Mesenchymal stem cell (in vitro differentiated cells and primary cell): ENCODE results near the gene INHBC.

Source experiments
- DNase-seq: peaks from one replicate; pipeline ENCODE4 v3.0.0-alpha.2; 2013
- H2AFZ ChIP-seq: one replicate; pipeline ENCODE4 v1.6.1; 2013; ENCODE audit warnings: low read depth, mild to moderate bottlenecking, control low read depth, inconsistent platforms, low read length, moderate library complexity
- H2AK5ac ChIP-seq: 2 replicates; pipeline ENCODE4 v1.6.1; 2013; ENCODE audit warnings: low read length, moderate library complexity, mild to moderate bottlenecking, inconsistent platforms; ENCODE audit not compliant: severe bottlenecking
- H2BK120ac ChIP-seq: one replicate; pipeline ENCODE4 v1.6.1; 2013; ENCODE audit warnings: low read depth, mild to moderate bottlenecking, inconsistent platforms, low read length, moderate library complexity
- H2BK12ac ChIP-seq, 2 experiments: one replicate each; pipeline ENCODE4 v1.6.1; 2013; ENCODE audit warnings: inconsistent platforms in 2 of 2, low read length in 2 of 2, mild to moderate bottlenecking in 2 of 2, moderate library complexity in 2 of 2, control low read depth in 1 of 2
- H2BK15ac ChIP-seq: one replicate; pipeline ENCODE4 v1.6.1; 2013; ENCODE audit warnings: mild to moderate bottlenecking, low read depth, inconsistent platforms; ENCODE audit not compliant: poor library complexity, severe bottlenecking
- H2BK5ac ChIP-seq: 2 replicates; pipeline ENCODE4 v1.6.1; 2013; ENCODE audit warnings: low read depth, mild to moderate bottlenecking, low read length, control low read depth, inconsistent platforms; ENCODE audit not compliant: poor library complexity, severe bottlenecking
- H3K14ac ChIP-seq, 2 experiments: one replicate each; pipeline ENCODE4 v1.6.1; 2013; ENCODE audit warnings: inconsistent platforms in 2 of 2, low read length in 2 of 2, control low read depth in 1 of 2, mild to moderate bottlenecking in 1 of 2, moderate library complexity in 1 of 2
- H3K18ac ChIP-seq, 2 experiments: one replicate each; pipeline ENCODE4 v1.6.1; 2013; ENCODE audit warnings: inconsistent platforms in 2 of 2, low read length in 2 of 2, control low read depth in 1 of 2, low read depth in 1 of 2, mild to moderate bottlenecking in 1 of 2
- H3K23ac ChIP-seq, 2 experiments: one replicate each; pipeline ENCODE4 v1.6.1; 2013; ENCODE audit warnings: inconsistent platforms in 2 of 2, low read length in 2 of 2, mild to moderate bottlenecking in 2 of 2, moderate library complexity in 2 of 2, control low read depth in 1 of 2
- H3K27ac ChIP-seq: 2 replicates; pipeline ENCODE4 v1.5.1; 2013; ENCODE audit warnings: mild to moderate bottlenecking, moderate library complexity, low read length, control low read depth, inconsistent platforms; ENCODE audit not compliant: poor library complexity, severe bottlenecking
- H3K27me3 ChIP-seq, 2 experiments: 2 replicates each; pipeline versions ENCODE4 v1.6.1 to v1.7.0; 2013; ENCODE audit warnings: low read length in 2 of 2, mild to moderate bottlenecking in 2 of 2, moderate library complexity in 2 of 2, control low read depth in 1 of 2, inconsistent platforms in 1 of 2; ENCODE audit not compliant: control insufficient read depth in 1 of 2, insufficient read depth in 1 of 2
- H3K36me3 ChIP-seq, 2 experiments: 2 replicates each; pipeline versions ENCODE4 v1.6.1 to v1.7.0; 2013; ENCODE audit warnings: low read length in 2 of 2, control low read depth in 1 of 2, inconsistent platforms in 1 of 2, low read depth in 1 of 2, mild to moderate bottlenecking in 1 of 2; ENCODE audit not compliant: insufficient read depth in 2 of 2, control insufficient read depth in 1 of 2
- H3K4ac ChIP-seq, 2 experiments: one replicate each; pipeline ENCODE4 v1.6.1; 2013; ENCODE audit warnings: inconsistent platforms in 2 of 2, low read length in 2 of 2, mild to moderate bottlenecking in 2 of 2, moderate library complexity in 2 of 2, control low read depth in 1 of 2, low read depth in 1 of 2
- H3K4me1 ChIP-seq: 2 replicates; pipeline ENCODE4 v1.6.1; 2013; ENCODE audit warnings: low read depth, low read length, control low read depth; ENCODE audit not compliant: control insufficient read depth, insufficient read depth
- H3K4me2 ChIP-seq: 2 replicates; pipeline ENCODE4 v1.6.1; 2013; ENCODE audit warnings: low read length, mild to moderate bottlenecking, inconsistent platforms; ENCODE audit not compliant: poor library complexity, severe bottlenecking
- H3K4me3 ChIP-seq, 2 experiments: 2 replicates each; pipeline versions ENCODE4 v1.5.1 to v1.7.0; 2013; ENCODE audit warnings: low read length in 2 of 2, mild to moderate bottlenecking in 2 of 2, control low read depth in 1 of 2, low read depth in 1 of 2; ENCODE audit not compliant: insufficient read depth in 1 of 2
- H3K79me1 ChIP-seq: replicated peaks from 2 replicates; pipeline ENCODE4 v1.6.1; 2013; ENCODE audit warnings: mild to moderate bottlenecking, control low read depth, low read length, inconsistent platforms; ENCODE audit not compliant: poor library complexity, severe bottlenecking
- H3K9ac ChIP-seq: 2 replicates; pipeline ENCODE4 v1.7.0; 2013; ENCODE audit warnings: mild to moderate bottlenecking, low read length, moderate library complexity
- H3K9me3 ChIP-seq: 2 replicates; pipeline ENCODE4 v1.7.0; 2013; ENCODE audit warnings: mild to moderate bottlenecking, low read length; ENCODE audit not compliant: control insufficient read depth
- H4K8ac ChIP-seq: one replicate; pipeline ENCODE4 v1.6.1; 2013; ENCODE audit warnings: inconsistent platforms, mild to moderate bottlenecking, low read length, moderate library complexity
- H4K91ac ChIP-seq: one replicate; pipeline ENCODE4 v1.6.1; 2013; ENCODE audit warnings: mild to moderate bottlenecking, low read length, inconsistent platforms
- WGBS: methylation state at CpG from one replicate; pipeline ENCODE4 v1.1.7; 2013; ENCODE audit warnings: mixed read lengths; 5-methylcytosine and 5-hydroxymethylcytosine counted together

Gene INHBC

DNA sequence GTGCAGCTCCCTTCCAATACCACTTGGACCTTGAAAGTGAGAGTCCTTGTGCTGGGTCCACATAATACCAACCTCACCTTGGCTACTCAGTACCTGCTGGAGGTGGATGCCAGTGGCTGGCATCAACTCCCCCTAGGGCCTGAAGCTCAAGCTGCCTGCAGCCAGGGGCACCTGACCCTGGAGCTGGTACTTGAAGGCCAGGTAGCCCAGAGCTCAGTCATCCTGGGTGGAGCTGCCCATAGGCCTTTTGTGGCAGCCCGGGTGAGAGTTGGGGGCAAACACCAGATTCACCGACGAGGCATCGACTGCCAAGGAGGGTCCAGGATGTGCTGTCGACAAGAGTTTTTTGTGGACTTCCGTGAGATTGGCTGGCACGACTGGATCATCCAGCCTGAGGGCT, 14.8 kb downstream of the INHBC start:
- Histone ChIP-seq H3K23ac (no peak overlapping the region), H3K27ac (no peak overlapping the region), H3K79me1 (no peaks in the 10 kb centered on the region), H3K36me3 (no peaks in the 10 kb centered on the region), H3K4ac (no peak overlapping the region), H3K18ac (no peak overlapping the region), H3K4me2 (no peak overlapping the region), H2BK15ac (no peak overlapping the region), H3K9me3 (no peaks in the 10 kb centered on the region), H2BK120ac (no peak overlapping the region), H2AFZ (no peak overlapping the region), H3K4me3 (no peak overlapping the region), H2BK12ac (no peak overlapping the region), H3K9ac (no peak overlapping the region), H2AK5ac (no peak overlapping the region), H4K91ac (no peak overlapping the region), H3K14ac (peak overlapping the region in 1 of 2 experiments; percentile 57), H3K27me3 (no peaks in the 10 kb centered on the region), H4K8ac (no peak overlapping the region), H2BK5ac (no peak overlapping the region), H3K4me1 (peaks cover 8% of the 10 kb centered on the region)
- 96% methylated on average over 7 of the region's 7 CpGs for WGBS
- DNase-seq, result no peak

DNA sequence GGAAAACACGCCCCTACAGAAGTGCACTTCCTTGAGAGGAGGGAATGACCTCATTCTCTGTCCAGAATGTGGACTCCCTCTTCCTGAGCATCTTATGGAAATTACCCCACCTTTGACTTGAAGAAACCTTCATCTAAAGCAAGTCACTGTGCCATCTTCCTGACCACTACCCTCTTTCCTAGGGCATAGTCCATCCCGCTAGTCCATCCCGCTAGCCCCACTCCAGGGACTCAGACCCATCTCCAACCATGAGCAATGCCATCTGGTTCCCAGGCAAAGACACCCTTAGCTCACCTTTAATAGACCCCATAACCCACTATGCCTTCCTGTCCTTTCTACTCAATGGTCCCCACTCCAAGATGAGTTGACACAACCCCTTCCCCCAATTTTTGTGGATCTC, 15.5 kb downstream of the INHBC start:
- Histone ChIP-seq H3K4me3 (no peak overlapping the region), H2BK5ac (no peak overlapping the region), H3K4me2 (no peak overlapping the region), H3K27ac (no peak overlapping the region), H3K4me1 (peaks cover 15% of the 10 kb centered on the region), H3K4ac (no peak overlapping the region), H2AFZ (no peak overlapping the region), H3K23ac (no peak overlapping the region), H3K27me3 (no peaks in the 10 kb centered on the region), H4K8ac (no peak overlapping the region), H2BK120ac (no peak overlapping the region), H3K9me3 (no peaks in the 10 kb centered on the region), H2BK12ac (no peak overlapping the region), H4K91ac (no peak overlapping the region), H3K79me1 (no peaks in the 10 kb centered on the region), H3K14ac (no peak overlapping the region), H3K36me3 (no peaks in the 10 kb centered on the region), H3K18ac (no peak overlapping the region), H2BK15ac (no peak overlapping the region), H2AK5ac (no peak overlapping the region), H3K9ac (no peak overlapping the region)
- WGBS, result 93% methylated on average over 3 of the region's 3 CpGs
- no peak for DNase-seq

DNA sequence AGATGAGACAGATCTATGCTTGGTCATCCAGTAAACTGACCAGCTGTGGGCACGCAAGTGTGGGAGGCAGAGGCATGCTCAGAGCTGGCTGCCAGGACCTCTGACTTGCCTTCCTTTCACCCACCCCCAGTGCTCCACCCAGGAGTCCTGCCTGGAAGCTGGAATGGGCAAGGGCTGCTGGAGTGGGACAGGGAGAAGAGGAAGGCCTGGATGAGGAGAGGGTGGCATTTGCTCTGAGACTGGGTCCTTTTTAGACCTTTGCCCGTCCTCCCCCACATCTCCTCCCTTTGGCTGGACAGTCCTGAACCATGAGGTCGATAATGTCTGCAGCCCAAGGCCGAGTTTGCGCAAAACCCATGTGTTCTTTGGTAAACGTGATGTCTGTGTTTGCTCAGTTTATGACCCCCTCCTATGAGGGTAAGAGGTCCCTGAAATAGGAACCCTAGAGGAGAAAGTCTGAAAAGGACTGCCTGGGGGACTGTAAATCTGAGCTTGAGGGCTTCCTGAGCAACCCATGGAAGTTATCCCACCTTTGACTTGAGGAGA, 16.7 kb downstream of the INHBC start:
- H4K8ac ChIP-seq, result no peak overlapping the region
- H3K9me3 ChIP-seq, result no peaks in the 10 kb centered on the region
- H3K14ac ChIP-seq, result no peak overlapping the region
- H3K4me2 ChIP-seq, result no peak overlapping the region
- peaks cover 24% of the 10 kb centered on the region for H3K4me1 ChIP-seq
- peak overlapping the region in 1 of 2 experiments; percentile 3 for H2BK12ac ChIP-seq
- H3K27ac ChIP-seq, result no peak overlapping the region
- H2AFZ ChIP-seq, result no peak overlapping the region
- no peak for DNase-seq
- H4K91ac ChIP-seq, result no peak overlapping the region
- no peak overlapping the region for H3K4me3 ChIP-seq
- no peak overlapping the region for H3K18ac ChIP-seq
- no peak overlapping the region for H3K4ac ChIP-seq
- 89% methylated on average over 5 of the region's 6 CpGs for WGBS
- no peaks in the 10 kb centered on the region for H3K36me3 ChIP-seq
- no peak overlapping the region for H2BK5ac ChIP-seq
- no peak overlapping the region for H2BK120ac ChIP-seq
- H3K79me1 ChIP-seq, result no peaks in the 10 kb centered on the region
- no peak overlapping the region for H3K9ac ChIP-seq
- peaks cover under 1 to 5% of the 10 kb centered on the region in 2 experiments for H3K27me3 ChIP-seq
- no peak overlapping the region for H2BK15ac ChIP-seq
- H2AK5ac ChIP-seq, result no peak overlapping the region
- H3K23ac ChIP-seq, result no peak overlapping the region

DNA sequence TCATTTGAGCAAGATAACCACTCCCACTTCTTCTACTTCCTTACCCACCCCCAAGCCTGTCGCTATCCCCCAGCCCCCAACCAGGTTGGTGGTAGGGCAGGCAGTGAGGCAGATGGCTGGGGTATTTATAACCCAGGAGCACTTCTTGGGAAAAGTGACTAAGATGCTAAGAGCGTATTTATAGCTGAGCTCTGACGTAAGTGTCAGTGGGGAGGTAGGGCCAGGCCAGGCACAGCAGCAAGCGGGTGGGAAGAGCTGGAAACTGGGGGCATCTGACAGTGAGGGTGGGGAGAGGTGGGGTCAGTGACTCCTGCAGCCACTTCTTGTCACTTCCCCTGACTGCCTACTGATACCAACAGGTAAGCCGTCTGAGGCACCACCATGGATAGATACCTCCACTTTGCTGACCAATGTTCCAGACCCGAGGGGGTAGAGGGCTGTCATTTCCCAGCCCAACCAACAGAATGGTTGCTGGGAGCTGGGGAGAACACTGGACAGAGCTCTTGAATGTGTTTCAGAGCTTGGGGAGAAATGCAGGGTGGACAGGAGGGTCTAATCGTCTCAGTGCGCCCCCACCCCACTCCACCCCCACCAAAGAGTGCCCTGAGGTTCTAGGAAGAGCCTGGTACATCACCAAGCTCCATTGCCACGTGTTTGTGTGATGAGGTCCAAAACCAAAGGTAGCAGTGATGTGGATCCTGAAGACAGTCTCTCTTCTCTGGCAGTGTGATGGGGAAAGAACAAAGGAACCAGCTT, 17.8 kb downstream of the INHBC start:
- H3K9ac ChIP-seq, result peak overlapping the region; percentile 79
- peak; percentile 97 for DNase-seq
- H3K27ac ChIP-seq, result no peak overlapping the region
- peak overlapping the region; percentile 43 for H4K91ac ChIP-seq
- H3K9me3 ChIP-seq, result no peaks in the 10 kb centered on the region
- H2AK5ac ChIP-seq, result no peak overlapping the region
- H2BK120ac ChIP-seq, result no peak overlapping the region
- no peak overlapping the region for H3K14ac ChIP-seq
- H2AFZ ChIP-seq, result no peak overlapping the region
- H3K36me3 ChIP-seq, result no peaks in the 10 kb centered on the region
- peaks cover 24% of the 10 kb centered on the region for H3K4me1 ChIP-seq
- H2BK15ac ChIP-seq, result peak overlapping the region; percentile 26
- H4K8ac ChIP-seq, result no peak overlapping the region
- WGBS, result 23% methylated on average over 6 of the region's 9 CpGs
- H3K79me1 ChIP-seq, result no peaks in the 10 kb centered on the region
- peak overlapping the region in 1 of 2 experiments; percentile 35 for H3K4ac ChIP-seq
- no peak overlapping the region for H3K4me2 ChIP-seq
- H2BK5ac ChIP-seq, result no peak overlapping the region
- H3K27me3 ChIP-seq, result peaks cover 5 to 6% of the 10 kb centered on the region in 2 experiments
- H3K18ac ChIP-seq, result peak overlapping the region in 1 of 2 experiments; percentile 37
- H3K4me3 ChIP-seq, result peak overlapping the region in 1 of 2 experiments; percentile 47
- H2BK12ac ChIP-seq, result peak overlapping the region in 1 of 2 experiments; percentile 2
- no peak overlapping the region for H3K23ac ChIP-seq
